ENCODE measurements around the gene MCOLN1.

DNA sequence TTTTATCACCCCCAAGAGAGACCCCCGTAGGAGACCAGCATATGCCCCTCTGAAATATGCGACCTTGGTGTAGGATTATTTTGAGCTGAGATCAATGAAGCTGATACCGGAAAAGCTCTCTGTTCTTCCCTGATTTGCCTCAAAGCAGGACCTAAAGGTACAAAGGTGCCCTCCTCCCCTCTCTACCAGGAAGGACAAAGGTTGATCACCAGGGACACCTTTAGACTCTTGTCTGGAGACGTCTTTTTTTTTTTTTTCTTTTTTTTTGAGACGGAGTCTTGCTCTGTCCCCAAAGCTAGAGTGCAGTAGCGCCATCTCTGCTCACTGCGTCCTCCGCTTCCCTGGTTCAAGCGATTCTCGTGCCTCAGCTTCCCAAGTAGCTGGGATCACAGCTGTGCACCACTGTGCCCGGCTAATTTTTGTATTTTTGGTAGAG, 32.8 kb upstream of the MCOLN1 start:
- TF ChIP-seq CTCF (IDR thresholded peaks at IDR 0.05; ENCODE audit: extremely low read depth in 1 of 2, insufficient read depth in 1 of 2, low read depth in 1 of 2, low read length in 2 of 2) (no peak), POLR2A (IDR thresholded peaks at IDR 0.05; ENCODE audit: low read depth, low read length) (no peak), EZH2 (IDR thresholded peaks at IDR 0.05; ENCODE audit: borderline replicate concordance, low read depth, low read length, severe bottlenecking) (no peak), JUN (IDR thresholded peaks at IDR 0.05; ENCODE audit: borderline replicate concordance, insufficient read depth, insufficient read length, low read depth) (no peak), FOS (IDR thresholded peaks at IDR 0.05; ENCODE audit: borderline replicate concordance, insufficient read depth, low read length) (no peak), POLR2AphosphoS5 (IDR thresholded peaks at IDR 0.05; ENCODE audit: insufficient read depth, low read depth, low read length) (no peak), MYC (IDR thresholded peaks at IDR 0.05; ENCODE audit: low read depth, low read length) (no peak)
- TF ChIP-seq, protein P1, sequence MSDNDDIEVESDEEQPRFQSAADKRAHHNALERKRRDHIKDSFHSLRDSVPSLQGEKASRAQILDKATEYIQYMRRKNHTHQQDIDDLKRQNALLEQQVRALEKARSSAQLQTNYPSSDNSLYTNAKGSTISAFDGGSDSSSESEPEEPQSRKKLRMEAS (IDR thresholded peaks at IDR 0.05; ENCODE audit: insufficient read depth, insufficient read length) = no peak
